Measurements from ENCODE around the gene FGD4.

DNA sequence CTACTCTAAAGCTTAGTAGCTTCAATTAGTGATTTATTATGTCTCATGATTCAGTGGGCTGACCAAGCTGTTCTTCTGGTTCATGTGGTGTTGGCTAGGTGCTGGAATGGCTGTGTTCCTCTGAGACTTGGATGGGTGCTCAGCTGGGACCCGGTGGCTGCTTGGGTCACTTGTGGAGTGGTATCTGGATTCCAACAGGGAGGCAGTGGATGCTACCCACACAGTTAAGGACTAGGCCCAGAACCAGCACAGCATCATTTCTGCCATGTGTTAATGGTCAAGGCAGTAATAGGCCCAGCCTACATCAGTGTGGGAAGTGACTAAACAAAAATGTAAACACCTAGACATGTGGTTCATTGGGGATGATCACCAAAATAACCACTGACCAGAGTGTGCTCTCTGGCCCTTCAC lies 72.2 kb downstream of the FGD4 start:
- no peak for TF ChIP-seq POLR2A (IDR thresholded peaks at IDR 0.05)
- TF ChIP-seq, protein P1, sequence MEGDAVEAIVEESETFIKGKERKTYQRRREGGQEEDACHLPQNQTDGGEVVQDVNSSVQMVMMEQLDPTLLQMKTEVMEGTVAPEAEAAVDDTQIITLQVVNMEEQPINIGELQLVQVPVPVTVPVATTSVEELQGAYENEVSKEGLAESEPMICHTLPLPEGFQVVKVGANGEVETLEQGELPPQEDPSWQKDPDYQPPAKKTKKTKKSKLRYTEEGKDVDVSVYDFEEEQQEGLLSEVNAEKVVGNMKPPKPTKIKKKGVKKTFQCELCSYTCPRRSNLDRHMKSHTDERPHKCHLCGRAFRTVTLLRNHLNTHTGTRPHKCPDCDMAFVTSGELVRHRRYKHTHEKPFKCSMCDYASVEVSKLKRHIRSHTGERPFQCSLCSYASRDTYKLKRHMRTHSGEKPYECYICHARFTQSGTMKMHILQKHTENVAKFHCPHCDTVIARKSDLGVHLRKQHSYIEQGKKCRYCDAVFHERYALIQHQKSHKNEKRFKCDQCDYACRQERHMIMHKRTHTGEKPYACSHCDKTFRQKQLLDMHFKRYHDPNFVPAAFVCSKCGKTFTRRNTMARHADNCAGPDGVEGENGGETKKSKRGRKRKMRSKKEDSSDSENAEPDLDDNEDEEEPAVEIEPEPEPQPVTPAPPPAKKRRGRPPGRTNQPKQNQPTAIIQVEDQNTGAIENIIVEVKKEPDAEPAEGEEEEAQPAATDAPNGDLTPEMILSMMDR (IDR thresholded peaks at IDR 0.05) = no peak
